Cardiac muscle cell (in vitro differentiated cells and primary cell): ENCODE measurements around the gene ASPSCR1. TPM values are rescaled to one million over a fixed set of nuclear protein-coding genes. Genes with fewer than 3 reads are reported as not detected.

Source experiments
- DNase-seq, 2 donors: peaks; one replicate each; pipeline versions ENCODE4 v3.0.0 to v3.0.0-alpha.2; 2010 to 2017; ENCODE audit warnings: low read depth in 1 of 2, low spot score in 1 of 2
- H3K27ac ChIP-seq: fragments of 200-600 bp; sonication (generic); 2 replicates; pipeline ENCODE4 v1.5.1; 2016
- H3K27me3 ChIP-seq: fragments of 200-600 bp; sonication (generic); 2 replicates; pipeline ENCODE4 v1.6.0; 2016; ENCODE audit warnings: control low read depth
- H3K36me3 ChIP-seq: fragments of 200-600 bp; sonication (generic); 2 replicates; pipeline ENCODE4 v1.5.1; 2016; ENCODE audit warnings: control low read depth
- H3K4me1 ChIP-seq: fragments of 200-600 bp; sonication (generic); 2 replicates; pipeline ENCODE4 v1.8.1; 2017; ENCODE audit warnings: low read depth, mild to moderate bottlenecking, mixed run types
- H3K4me3 ChIP-seq: fragments of 200-600 bp; sonication (generic); 2 replicates; pipeline ENCODE4 v1.5.1; 2016; ENCODE audit warnings: mild to moderate bottlenecking
- H3K9me3 ChIP-seq: fragments of 200-600 bp; sonication (generic); 2 replicates; pipeline ENCODE4 v1.5.1; 2017; ENCODE audit warnings: low read depth, mild to moderate bottlenecking, control low read depth
- polyA plus RNA-seq: library from polyadenylated mRNA; unstranded; fragments of >200 nt; fragmentation: Nextera tagmentation; extraction: Ambion mirVana; gene quantifications from 2 replicates; pipeline ENCODE4 v1.2.1, GENCODE V29; 2016
- total RNA-seq: library from RNA; depleted of rRNA; stranded (reverse); fragments of >200 nt; gene quantifications from 2 replicates; pipeline ENCODE4 v1.2.3, GENCODE V29; 2016
- TF ChIP-seq, protein P1 (sequence below): IDR thresholded peaks from 2 replicates; pipeline ENCODE4 v1.5.1; 2012; ENCODE audit warnings: low read depth, mild to moderate bottlenecking, low read length

The ASPSCR1 gene
- total and polyA plus RNA-seq, 2 experiments from 2014 or later = 48.5 to 74.0 TPM

DNA sequence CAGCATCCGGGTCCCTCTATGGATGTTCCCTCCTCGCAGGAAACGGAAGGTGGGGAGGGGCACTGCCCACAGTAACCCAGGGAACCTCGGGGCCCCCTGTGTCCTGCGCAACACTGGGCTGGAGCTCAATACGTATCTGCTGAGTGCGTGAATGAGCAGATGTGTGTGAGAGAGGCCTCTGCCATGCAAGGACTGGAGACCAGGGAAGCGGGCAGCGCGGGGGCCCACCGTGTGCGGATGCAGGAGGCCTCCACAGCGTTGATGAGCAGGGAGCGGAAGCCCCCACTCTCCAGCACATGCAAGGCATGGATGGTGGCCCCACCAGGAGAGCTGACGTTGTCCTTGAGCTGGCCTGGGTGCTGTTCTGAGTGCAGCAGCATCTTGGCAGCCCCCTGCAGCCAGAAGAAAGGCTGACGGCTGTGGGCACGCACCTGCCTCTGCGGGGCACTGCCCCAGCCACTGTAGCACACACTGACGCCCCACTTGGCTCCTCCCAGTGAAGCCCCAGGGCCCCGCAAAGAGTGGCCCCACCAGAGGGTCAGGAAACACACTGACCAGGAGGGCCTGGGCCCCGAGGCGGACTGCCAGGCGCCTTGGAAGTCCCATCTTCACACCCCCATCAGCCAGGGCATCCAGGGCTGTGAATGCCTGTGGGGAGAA is 43.2 kb upstream of the ASPSCR1 start:
- Histone ChIP-seq H3K27ac (no peak overlapping the region), H3K27me3 (no peaks in the 10 kb centered on the region), H3K4me1 (peaks cover 11% of the 10 kb centered on the region), H3K9me3 (no peaks in the 10 kb centered on the region), H3K36me3 (no peaks in the 10 kb centered on the region), H3K4me3 (no peak overlapping the region)
- DNase-seq = no peak
- TF ChIP-seq, protein P1, sequence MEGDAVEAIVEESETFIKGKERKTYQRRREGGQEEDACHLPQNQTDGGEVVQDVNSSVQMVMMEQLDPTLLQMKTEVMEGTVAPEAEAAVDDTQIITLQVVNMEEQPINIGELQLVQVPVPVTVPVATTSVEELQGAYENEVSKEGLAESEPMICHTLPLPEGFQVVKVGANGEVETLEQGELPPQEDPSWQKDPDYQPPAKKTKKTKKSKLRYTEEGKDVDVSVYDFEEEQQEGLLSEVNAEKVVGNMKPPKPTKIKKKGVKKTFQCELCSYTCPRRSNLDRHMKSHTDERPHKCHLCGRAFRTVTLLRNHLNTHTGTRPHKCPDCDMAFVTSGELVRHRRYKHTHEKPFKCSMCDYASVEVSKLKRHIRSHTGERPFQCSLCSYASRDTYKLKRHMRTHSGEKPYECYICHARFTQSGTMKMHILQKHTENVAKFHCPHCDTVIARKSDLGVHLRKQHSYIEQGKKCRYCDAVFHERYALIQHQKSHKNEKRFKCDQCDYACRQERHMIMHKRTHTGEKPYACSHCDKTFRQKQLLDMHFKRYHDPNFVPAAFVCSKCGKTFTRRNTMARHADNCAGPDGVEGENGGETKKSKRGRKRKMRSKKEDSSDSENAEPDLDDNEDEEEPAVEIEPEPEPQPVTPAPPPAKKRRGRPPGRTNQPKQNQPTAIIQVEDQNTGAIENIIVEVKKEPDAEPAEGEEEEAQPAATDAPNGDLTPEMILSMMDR = no peak

- TF ChIP-seq, protein P1 = no peak
- Histone ChIP-seq H3K27me3 (no peaks in the 10 kb centered on the region), H3K36me3 (no peaks in the 10 kb centered on the region), H3K4me1 (peaks cover 20% of the 10 kb centered on the region), H3K4me3 (no peak overlapping the region), H3K9me3 (no peaks in the 10 kb centered on the region), H3K27ac (no peak overlapping the region)
- no peak for DNase-seq
These were observed 42.4 kb upstream of the ASPSCR1 start for GRCh38 chr17:81934850-81935708.

GRCh38 chr17:81935709-81936084 is 41.7 kb upstream of the ASPSCR1 start:
- Histone ChIP-seq H3K27ac (no peak overlapping the region), H3K36me3 (no peaks in the 10 kb centered on the region), H3K4me1 (peaks cover 25% of the 10 kb centered on the region), H3K9me3 (no peaks in the 10 kb centered on the region), H3K4me3 (no peak overlapping the region), H3K27me3 (no peaks in the 10 kb centered on the region)
- TF ChIP-seq, protein P1 = no peak
- no peak for DNase-seq

- H3K9me3 ChIP-seq = no peaks in the 10 kb centered on the region
- no peaks in the 10 kb centered on the region for H3K27me3 ChIP-seq
- no peaks in the 10 kb centered on the region for H3K36me3 ChIP-seq
- H3K27ac ChIP-seq = peak overlapping the region; percentile 80
- H3K4me3 ChIP-seq = no peak overlapping the region
- DNase-seq = no peak
- H3K4me1 ChIP-seq = peaks cover 46% of the 10 kb centered on the region
- TF ChIP-seq, protein P1 = no peak
These were observed 38.2 kb upstream of the ASPSCR1 start for GRCh38 chr17:81939218-81939617.

GRCh38 chr17:81939881-81940385 is 37.5 kb upstream of the ASPSCR1 start:
- Histone ChIP-seq H3K4me1 (peaks cover 46% of the 10 kb centered on the region), H3K36me3 (no peaks in the 10 kb centered on the region), H3K9me3 (no peaks in the 10 kb centered on the region), H3K27me3 (no peaks in the 10 kb centered on the region), H3K4me3 (no peak overlapping the region), H3K27ac (peak overlapping the region; percentile 80)
- TF ChIP-seq, protein P1 = no peak
- peak in 1 of 2 donors; percentile 54 for DNase-seq
